ENCODE data around the gene ANKRD55. TPM values are rescaled to one million over a fixed set of nuclear protein-coding genes. Genes with fewer than 3 reads are reported as not detected.
"Not testable (repeated sequence)": the region's sequence is repeated elsewhere in the genome, so short reads cannot be mapped to it uniquely, and the experiment has no call there.

Gene ANKRD55
- total and polyA plus RNA-seq, 12 donors, result 0.01 to 0.72 TPM; not detected in 10

- intact Hi-C loops (cut with DNase I), result no loop called here
- DNase-seq (no peak), ATAC-seq (no peak)
- WGBS, 2 donors, result 93% methylated on average over 20 of the region's 20 CpGs
- TF ChIP-seq, protein P1, sequence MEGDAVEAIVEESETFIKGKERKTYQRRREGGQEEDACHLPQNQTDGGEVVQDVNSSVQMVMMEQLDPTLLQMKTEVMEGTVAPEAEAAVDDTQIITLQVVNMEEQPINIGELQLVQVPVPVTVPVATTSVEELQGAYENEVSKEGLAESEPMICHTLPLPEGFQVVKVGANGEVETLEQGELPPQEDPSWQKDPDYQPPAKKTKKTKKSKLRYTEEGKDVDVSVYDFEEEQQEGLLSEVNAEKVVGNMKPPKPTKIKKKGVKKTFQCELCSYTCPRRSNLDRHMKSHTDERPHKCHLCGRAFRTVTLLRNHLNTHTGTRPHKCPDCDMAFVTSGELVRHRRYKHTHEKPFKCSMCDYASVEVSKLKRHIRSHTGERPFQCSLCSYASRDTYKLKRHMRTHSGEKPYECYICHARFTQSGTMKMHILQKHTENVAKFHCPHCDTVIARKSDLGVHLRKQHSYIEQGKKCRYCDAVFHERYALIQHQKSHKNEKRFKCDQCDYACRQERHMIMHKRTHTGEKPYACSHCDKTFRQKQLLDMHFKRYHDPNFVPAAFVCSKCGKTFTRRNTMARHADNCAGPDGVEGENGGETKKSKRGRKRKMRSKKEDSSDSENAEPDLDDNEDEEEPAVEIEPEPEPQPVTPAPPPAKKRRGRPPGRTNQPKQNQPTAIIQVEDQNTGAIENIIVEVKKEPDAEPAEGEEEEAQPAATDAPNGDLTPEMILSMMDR (IDR thresholded peaks at IDR 0.05), result no peak
- no peaks in the 10 kb centered on the region for H3K27me3 ChIP-seq
- H3K4me3 ChIP-seq, result no peak overlapping the region
- H3K27ac ChIP-seq, result no peak overlapping the region
- no peaks in the 10 kb centered on the region for H3K9me3 ChIP-seq
- no peaks in the 10 kb centered on the region for H3K36me3 ChIP-seq
- peaks cover 0 to 34% (median 6%) of the 10 kb centered on the region in 9 donors for H3K4me1 ChIP-seq
These were observed 149.8 kb downstream of the ANKRD55 start for GRCh38 chr5:56083286-56083854.

DNA sequence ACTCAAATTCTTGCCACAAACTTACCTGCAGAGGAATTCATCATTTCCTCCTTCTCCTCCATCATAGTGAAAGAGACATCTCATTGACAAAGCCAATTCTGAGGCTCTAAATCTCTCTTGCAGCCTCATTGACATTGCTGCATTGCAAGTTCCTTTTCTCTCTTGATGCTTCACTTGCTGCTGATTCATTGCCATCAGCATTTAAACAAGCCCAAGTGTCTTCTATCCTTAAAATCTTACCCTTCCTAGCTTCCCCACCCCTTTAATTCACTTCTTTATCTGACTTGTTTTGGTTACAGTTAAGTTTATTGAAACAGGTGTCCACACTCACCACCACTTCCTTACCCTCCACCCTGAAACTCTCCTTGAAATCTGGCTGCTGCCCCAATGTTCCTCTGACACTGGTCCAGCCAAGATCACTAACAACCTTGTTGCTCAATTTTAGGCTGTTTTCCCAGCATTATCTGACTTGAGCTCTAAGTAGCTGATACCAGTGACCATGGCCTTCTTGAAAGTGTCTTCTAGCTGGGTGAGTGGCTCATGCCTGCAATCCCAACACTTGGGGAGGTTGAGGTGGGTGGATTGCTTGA is 152.0 kb downstream of the ANKRD55 start:
- Histone ChIP-seq H3K27ac (peak overlapping the region in 1 of 10 donors; percentile 10), H3K4me1 (peaks cover 0 to 40% (median 13%) of the 10 kb centered on the region in 9 donors)
- H3K36me3 ChIP-seq; intact Hi-C loops (cut with DNase I); DNase-seq; H3K27me3 ChIP-seq; H3K9me3 ChIP-seq; H3K4me3 ChIP-seq: not testable (repeated sequence)
- peak in 4 of 8 donors; percentile 16 to 41 (median 32) for ATAC-seq

DNA sequence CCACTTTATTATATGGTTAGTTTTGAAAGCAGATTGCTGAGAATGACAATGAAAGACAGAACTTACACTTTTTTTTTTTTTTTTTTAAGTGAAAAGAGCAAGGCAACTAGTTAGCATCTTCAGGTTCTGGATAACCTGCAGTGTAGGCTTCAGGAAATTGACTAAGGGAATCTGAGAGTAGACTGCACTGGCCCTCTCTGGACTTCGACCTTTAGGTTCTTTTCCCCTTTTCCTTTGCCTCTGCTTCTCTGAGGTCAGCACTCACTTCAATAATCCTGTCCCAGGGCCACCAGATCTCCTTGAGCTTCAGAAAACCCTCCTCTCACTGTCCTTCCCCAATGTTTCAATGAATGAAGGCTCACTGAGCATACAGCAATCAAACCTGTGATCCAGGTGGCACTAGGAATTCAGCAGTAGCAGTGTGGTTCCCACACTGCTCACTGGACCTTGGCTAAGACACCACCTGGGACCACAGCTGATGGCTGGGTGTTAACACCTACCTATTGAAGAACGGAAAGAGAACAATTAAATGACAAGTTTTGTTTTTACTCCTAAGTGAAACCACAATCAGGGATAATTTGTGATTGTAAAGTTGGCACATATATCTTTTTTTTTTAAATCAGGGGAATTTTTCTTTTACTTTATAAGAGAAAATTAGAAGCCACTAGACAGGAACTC is 152.6 kb downstream of the ANKRD55 start:
- DNase-seq, result no peak
- Histone ChIP-seq H3K27me3 (no peaks in the 10 kb centered on the region), H3K36me3 (no peaks in the 10 kb centered on the region), H3K9me3 (no peaks in the 10 kb centered on the region), H3K4me3 (no peak overlapping the region), H3K4me1 (peaks cover 0 to 44% (median 19%) of the 10 kb centered on the region in 9 donors), H3K27ac (peak overlapping the region in 1 of 10 donors; percentile 10)
- TF ChIP-seq, protein P1 (IDR thresholded peaks at IDR 0.05), result no peak
- no peak for ATAC-seq
- 81 to 94% methylated on average over 2 of the region's 2 CpGs for WGBS, 2 donors
- intact Hi-C loops (cut with DNase I), result no loop called here

DNA sequence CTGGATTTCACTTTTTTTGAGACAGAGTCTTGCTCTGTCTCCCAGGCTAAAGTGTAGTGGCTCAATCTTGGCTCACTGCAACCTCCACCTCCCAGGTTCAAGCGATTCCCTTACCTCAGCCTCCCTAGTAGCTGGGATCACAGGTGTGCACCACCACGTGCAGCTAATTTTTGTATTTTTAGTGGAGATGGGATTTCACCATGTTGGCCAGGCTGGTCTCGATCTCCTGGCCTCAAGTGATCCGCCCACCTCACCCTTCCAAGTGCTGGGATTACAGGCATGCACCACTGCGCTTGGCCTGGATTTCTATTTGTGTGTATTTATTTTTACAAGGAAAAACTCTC is 154.0 kb downstream of the ANKRD55 start:
- Histone ChIP-seq H3K4me1 (peaks cover 0 to 37% (median 14%) of the 10 kb centered on the region in 9 donors), H3K27ac (peak overlapping the region in 4 of 10 donors; percentile 13 to 46 (median 30))
- not testable (repeated sequence) for ATAC-seq, H3K9me3 ChIP-seq, H3K4me3 ChIP-seq, H3K36me3 ChIP-seq, H3K27me3 ChIP-seq, DNase-seq
- intact Hi-C loops (cut with DNase I), result loop anchor here in 3 of 10 donors (5.0 to 10.0 kb wide), 2 partner anchors 96 to 98 kb away; no protein-coding TSS in a partner anchor
- WGBS, 2 donors, result 91 to 95% methylated on average over 5 of the region's 5 CpGs

GRCh38 chr5:56078278-56079156 is 154.6 kb downstream of the ANKRD55 start:
- Histone ChIP-seq H3K4me1 (peaks cover 0 to 39% (median 13%) of the 10 kb centered on the region in 9 donors), H3K27me3 (no peaks in the 10 kb centered on the region), H3K36me3 (no peaks in the 10 kb centered on the region), H3K27ac (peak overlapping the region in 9 of 10 donors; percentile 12 to 57 (median 40)), H3K9me3 (no peaks in the 10 kb centered on the region), H3K4me3 (no peak overlapping the region)
- peak in 1 of 2 donors; percentile 29 for DNase-seq
- TF ChIP-seq, protein P1 (IDR thresholded peaks at IDR 0.05), result no peak
- intact Hi-C loops (cut with DNase I), result loop anchor here in 3 of 10 donors (5.0 to 10.0 kb wide), 2 partner anchors 96 to 99 kb away; no protein-coding TSS in a partner anchor
- peak; percentile 50 to 84 (median 69) for ATAC-seq
- WGBS, 2 donors, result 76 to 85% methylated on average over 6 of the region's 6 CpGs
